ENCODE results near the gene OR56B4.

OR56B4 gene

DNA sequence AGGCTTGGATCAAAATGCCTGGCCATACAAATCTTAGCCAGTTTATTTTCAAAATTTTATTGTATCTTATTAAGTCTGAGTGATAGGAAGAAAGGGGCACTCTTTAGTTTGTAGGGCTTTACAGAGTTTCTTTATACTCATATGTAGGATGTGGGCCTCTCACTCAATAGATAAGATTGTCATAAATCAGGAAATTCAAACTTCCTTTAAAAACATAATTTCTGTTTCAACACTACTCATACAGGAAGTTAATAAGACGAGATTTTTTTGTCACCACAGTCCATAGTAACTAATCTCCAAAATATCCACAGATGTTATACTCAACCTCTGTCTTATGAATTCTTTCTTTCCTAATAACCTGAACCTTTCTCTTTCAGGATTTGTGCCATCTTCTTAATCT lies 13.3 kb upstream of the OR56B4 start:
- H3K4me1 ChIP-seq (ENCODE audit: control insufficient read depth, insufficient read depth, low read length) = no peaks in the 10 kb centered on the region
- H3K36me3 ChIP-seq (ENCODE audit: control insufficient read depth in 2 of 2, insufficient read depth in 1 of 2, low read length in 2 of 2) = no peaks in the 10 kb centered on the region
- no peaks in the 10 kb centered on the region for H3K9me3 ChIP-seq (ENCODE audit: control insufficient read depth, insufficient read depth, low read depth, low read length)
- no peak overlapping the region for H3K4me3 ChIP-seq (ENCODE audit: low read depth, low read length)
- H3K27ac ChIP-seq (ENCODE audit: extremely low read depth, low read depth, low read length) = no peak overlapping the region
- ChIA-PET POLR2A (no interaction called here), CTCF (no interaction called here)
- no peak for TF ChIP-seq ZFP41 (tag by site-specific recombination; IDR thresholded peaks at IDR 0.05; ENCODE audit: borderline replicate concordance)
- TF ChIP-seq PRDM1 (tag by site-specific recombination; IDR thresholded peaks at IDR 0.05) = no peak
- no peak for TF ChIP-seq ZNF157 (tag by site-specific recombination; IDR thresholded peaks at IDR 0.05)
- TF ChIP-seq ZNF16 (tag by site-specific recombination; IDR thresholded peaks at IDR 0.05; ENCODE audit: low read depth) = no peak
- no peak for TF ChIP-seq ZEB2 (tag by site-specific recombination; IDR thresholded peaks at IDR 0.05)
- TF ChIP-seq ZNF202 (tag by site-specific recombination; IDR thresholded peaks at IDR 0.05; ENCODE audit: borderline replicate concordance) = no peak
- TF ChIP-seq ZBTB7A (tag by site-specific recombination; IDR thresholded peaks at IDR 0.05; ENCODE audit: low read depth) = no peak
- no peak for TF ChIP-seq GLIS2 (tag by site-specific recombination; IDR thresholded peaks at IDR 0.05)
- no peak for TF ChIP-seq PRDM4 (tag by site-specific recombination; IDR thresholded peaks at IDR 0.05)
- TF ChIP-seq ZNF341 (tag by site-specific recombination; IDR thresholded peaks at IDR 0.05; ENCODE audit: low read depth) = no peak
- TF ChIP-seq ZNF10 (tag by site-specific recombination; IDR thresholded peaks at IDR 0.05) = no peak
- TF ChIP-seq ZNF266 (tag by site-specific recombination; IDR thresholded peaks at IDR 0.05; ENCODE audit: low read depth) = no peak
- TF ChIP-seq BCL11B (tag by site-specific recombination; IDR thresholded peaks at IDR 0.05; ENCODE audit: low read depth) = no peak
- TF ChIP-seq, protein P1, sequence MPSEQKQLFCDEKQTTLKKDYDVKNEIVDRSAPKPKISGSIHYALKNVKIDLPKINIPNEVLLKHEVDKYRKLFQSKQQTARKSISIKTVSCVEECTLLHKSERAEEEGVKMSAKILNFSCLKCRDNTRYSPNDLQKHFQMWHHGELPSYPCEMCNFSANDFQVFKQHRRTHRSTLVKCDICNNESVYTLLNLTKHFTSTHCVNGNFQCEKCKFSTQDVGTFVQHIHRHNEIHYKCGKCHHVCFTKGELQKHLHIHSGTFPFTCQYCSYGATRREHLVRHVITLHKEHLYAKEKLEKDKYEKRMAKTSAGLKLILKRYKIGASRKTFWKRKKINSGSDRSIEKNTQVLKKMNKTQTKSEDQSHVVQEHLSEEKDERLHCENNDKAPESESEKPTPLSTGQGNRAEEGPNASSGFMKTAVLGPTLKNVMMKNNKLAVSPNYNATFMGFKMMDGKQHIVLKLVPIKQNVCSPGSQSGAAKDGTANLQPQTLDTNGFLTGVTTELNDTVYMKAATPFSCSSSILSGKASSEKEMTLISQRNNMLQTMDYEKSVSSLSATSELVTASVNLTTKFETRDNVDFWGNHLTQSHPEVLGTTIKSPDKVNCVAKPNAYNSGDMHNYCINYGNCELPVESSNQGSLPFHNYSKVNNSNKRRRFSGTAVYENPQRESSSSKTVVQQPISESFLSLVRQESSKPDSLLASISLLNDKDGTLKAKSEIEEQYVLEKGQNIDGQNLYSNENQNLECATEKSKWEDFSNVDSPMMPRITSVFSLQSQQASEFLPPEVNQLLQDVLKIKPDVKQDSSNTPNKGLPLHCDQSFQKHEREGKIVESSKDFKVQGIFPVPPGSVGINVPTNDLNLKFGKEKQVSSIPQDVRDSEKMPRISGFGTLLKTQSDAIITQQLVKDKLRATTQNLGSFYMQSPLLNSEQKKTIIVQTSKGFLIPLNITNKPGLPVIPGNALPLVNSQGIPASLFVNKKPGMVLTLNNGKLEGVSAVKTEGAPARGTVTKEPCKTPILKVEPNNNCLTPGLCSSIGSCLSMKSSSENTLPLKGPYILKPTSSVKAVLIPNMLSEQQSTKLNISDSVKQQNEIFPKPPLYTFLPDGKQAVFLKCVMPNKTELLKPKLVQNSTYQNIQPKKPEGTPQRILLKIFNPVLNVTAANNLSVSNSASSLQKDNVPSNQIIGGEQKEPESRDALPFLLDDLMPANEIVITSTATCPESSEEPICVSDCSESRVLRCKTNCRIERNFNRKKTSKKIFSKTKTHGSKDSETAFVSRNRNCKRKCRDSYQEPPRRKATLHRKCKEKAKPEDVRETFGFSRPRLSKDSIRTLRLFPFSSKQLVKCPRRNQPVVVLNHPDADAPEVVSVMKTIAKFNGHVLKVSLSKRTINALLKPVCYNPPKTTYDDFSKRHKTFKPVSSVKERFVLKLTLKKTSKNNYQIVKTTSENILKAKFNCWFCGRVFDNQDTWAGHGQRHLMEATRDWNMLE (tag by site-specific recombination; conservative IDR thresholded peaks at IDR 0.05; ENCODE audit: low read depth) = no peak

- TF ChIP-seq ZNF175 (tag by site-specific recombination; IDR thresholded peaks at IDR 0.05) = no peak
- no peak for TF ChIP-seq TCF7L2 (IDR thresholded peaks at IDR 0.05; ENCODE audit: borderline replicate concordance, low read depth, low read length)
- no peak for TF ChIP-seq ZNF776 (tag by site-specific recombination; IDR thresholded peaks at IDR 0.05; ENCODE audit: borderline replicate concordance)
- H3K9me3 ChIP-seq (ENCODE audit: control insufficient read depth, insufficient read depth, low read depth, low read length) = no peaks in the 10 kb centered on the region
- ChIA-PET CTCF (no interaction called here), POLR2A (no interaction called here)
- no peak overlapping the region for H3K4me3 ChIP-seq (ENCODE audit: low read depth, low read length)
- no peaks in the 10 kb centered on the region for H3K36me3 ChIP-seq (ENCODE audit: control insufficient read depth in 2 of 2, insufficient read depth in 1 of 2, low read length in 2 of 2)
- H3K4me1 ChIP-seq (ENCODE audit: control insufficient read depth, insufficient read depth, low read length) = no peaks in the 10 kb centered on the region
- H3K27ac ChIP-seq (ENCODE audit: extremely low read depth, low read depth, low read length) = no peak overlapping the region
Observed at GRCh38 chr11:6095798-6096197, 11.7 kb upstream of the OR56B4 start.

Measured in HEK293 (cell line).